Dendritic cell treated with granulocyte-macrophage colony-stimulating factor and Interleukin-4, amounts not matched to agents 40 ng/mL and 50 ng/mL, for 4 days (primary cell): ENCODE measurements around the gene PROM1.

Experiments
- H3K27ac Mint-ChIP-seq: one replicate; pipeline ENCODE4 v1.8.0; 2022; ENCODE audit warnings: mild to moderate bottlenecking, mixed read lengths
- H3K27me3 Mint-ChIP-seq: one replicate; pipeline ENCODE4 v1.8.0; 2022; ENCODE audit warnings: mild to moderate bottlenecking, mixed read lengths
- H3K36me3 Mint-ChIP-seq: one replicate; pipeline ENCODE4 v1.8.0; 2022; ENCODE audit warnings: low read depth, mixed read lengths
- H3K4me1 Mint-ChIP-seq: one replicate; pipeline ENCODE4 v1.8.0; 2022; ENCODE audit warnings: low read depth, mixed read lengths
- H3K4me3 Mint-ChIP-seq: one replicate; pipeline ENCODE4 v1.8.0; 2022; ENCODE audit warnings: mild to moderate bottlenecking, moderate library complexity, mixed read lengths
- H3K9me3 Mint-ChIP-seq: one replicate; pipeline ENCODE4 v1.8.0; 2022; ENCODE audit warnings: mixed read lengths
- intact Hi-C: fragments of 100-400 bp; cut with micrococcal nuclease; formaldehyde crosslinking; loops from one replicate; pipeline ENCODE4 v1.15.0; 2022

The PROM1 gene

GRCh38 chr4:16090096-16090705, 6.4 kb upstream of the PROM1 start:
- peaks cover 5% of the 10 kb centered on the region for H3K27me3 Mint-ChIP-seq
- intact Hi-C loops, result no loop called here
- H3K4me3 Mint-ChIP-seq, result no peak overlapping the region
- no peaks in the 10 kb centered on the region for H3K36me3 Mint-ChIP-seq
- H3K27ac Mint-ChIP-seq, result no peak overlapping the region
- H3K4me1 Mint-ChIP-seq, result no peaks in the 10 kb centered on the region
- H3K9me3 Mint-ChIP-seq, result peaks cover 3% of the 10 kb centered on the region

- Mint-ChIP-seq H3K4me1 (peaks cover 2% of the 10 kb centered on the region), H3K27me3 (peaks cover 16% of the 10 kb centered on the region)
- intact Hi-C loops, result no loop called here
Measured at GRCh38 chr4:16089156-16089555, 5.3 kb upstream of the PROM1 start.

GRCh38 chr4:16088601-16089000, 4.8 kb upstream of the PROM1 start:
- peaks cover 21% of the 10 kb centered on the region for H3K27me3 Mint-ChIP-seq
- H3K36me3 Mint-ChIP-seq, result no peaks in the 10 kb centered on the region
- intact Hi-C loops, result no loop called here
- H3K9me3 Mint-ChIP-seq, result peaks cover 10% of the 10 kb centered on the region
- peaks cover 8% of the 10 kb centered on the region for H3K4me1 Mint-ChIP-seq
- H3K27ac Mint-ChIP-seq, result no peak overlapping the region
- no peak overlapping the region for H3K4me3 Mint-ChIP-seq

More at GRCh38 chr4:16089156-16089555, 5.3 kb upstream of the PROM1 start:
- Mint-ChIP-seq H3K4me3 (no peak overlapping the region), H3K9me3 (peaks cover 10% of the 10 kb centered on the region), H3K36me3 (no peaks in the 10 kb centered on the region), H3K27ac (no peak overlapping the region)

GRCh38 chr4:16085822-16086221, 2.0 kb upstream of the PROM1 start:
- no peaks in the 10 kb centered on the region for H3K36me3 Mint-ChIP-seq
- H3K27me3 Mint-ChIP-seq, result peaks cover 47% of the 10 kb centered on the region
- no peak overlapping the region for H3K27ac Mint-ChIP-seq
- H3K4me3 Mint-ChIP-seq, result no peak overlapping the region
- peaks cover 28% of the 10 kb centered on the region for H3K4me1 Mint-ChIP-seq
- intact Hi-C loops, result no loop called here
- peaks cover 10% of the 10 kb centered on the region for H3K9me3 Mint-ChIP-seq

- no peak overlapping the region for H3K27ac Mint-ChIP-seq
- peaks cover 55% of the 10 kb centered on the region for H3K27me3 Mint-ChIP-seq
- no peaks in the 10 kb centered on the region for H3K36me3 Mint-ChIP-seq
- intact Hi-C loops, result no loop called here
- peaks cover 10% of the 10 kb centered on the region for H3K9me3 Mint-ChIP-seq
- peak overlapping the region; percentile 74 for H3K4me3 Mint-ChIP-seq
- H3K4me1 Mint-ChIP-seq, result peaks cover 36% of the 10 kb centered on the region
Measured at GRCh38 chr4:16082426-16083240, 1.2 kb downstream of the PROM1 start.

- intact Hi-C loops, result no loop called here
- Mint-ChIP-seq H3K4me3 (peak overlapping the region; percentile 74), H3K27ac (no peak overlapping the region), H3K9me3 (peaks cover 10% of the 10 kb centered on the region), H3K36me3 (no peaks in the 10 kb centered on the region), H3K4me1 (peaks cover 36% of the 10 kb centered on the region), H3K27me3 (peaks cover 55% of the 10 kb centered on the region)
Measured at GRCh38 chr4:16082041-16082425, 1.8 kb downstream of the PROM1 start.

GRCh38 chr4:16079046-16079445, 4.8 kb downstream of the PROM1 start:
- H3K27ac Mint-ChIP-seq, result peak overlapping the region; percentile 44
- H3K9me3 Mint-ChIP-seq, result no peaks in the 10 kb centered on the region
- peaks cover 38% of the 10 kb centered on the region for H3K27me3 Mint-ChIP-seq
- intact Hi-C loops, result no loop called here
- peaks cover 33% of the 10 kb centered on the region for H3K4me1 Mint-ChIP-seq
- H3K36me3 Mint-ChIP-seq, result no peaks in the 10 kb centered on the region
- no peak overlapping the region for H3K4me3 Mint-ChIP-seq

GRCh38 chr4:16078195-16078760, 5.5 kb downstream of the PROM1 start:
- Mint-ChIP-seq H3K27me3 (peaks cover 30% of the 10 kb centered on the region), H3K36me3 (no peaks in the 10 kb centered on the region), H3K27ac (peak overlapping the region; percentile 44), H3K9me3 (no peaks in the 10 kb centered on the region), H3K4me3 (no peak overlapping the region), H3K4me1 (peaks cover 25% of the 10 kb centered on the region)
- intact Hi-C loops, result no loop called here

- H3K4me1 Mint-ChIP-seq, result peaks cover 20% of the 10 kb centered on the region
- H3K4me3 Mint-ChIP-seq, result no peak overlapping the region
- H3K9me3 Mint-ChIP-seq, result no peaks in the 10 kb centered on the region
- H3K36me3 Mint-ChIP-seq, result no peaks in the 10 kb centered on the region
- peak overlapping the region; percentile 35 for H3K27ac Mint-ChIP-seq
- intact Hi-C loops, result no loop called here
- H3K27me3 Mint-ChIP-seq, result peaks cover 25% of the 10 kb centered on the region
Measured at GRCh38 chr4:16077786-16078185, 6.0 kb downstream of the PROM1 start.

- H3K27me3 Mint-ChIP-seq, result peaks cover 10% of the 10 kb centered on the region
- no peaks in the 10 kb centered on the region for H3K9me3 Mint-ChIP-seq
- no peaks in the 10 kb centered on the region for H3K36me3 Mint-ChIP-seq
- no peak overlapping the region for H3K4me3 Mint-ChIP-seq
- intact Hi-C loops, result no loop called here
- no peak overlapping the region for H3K27ac Mint-ChIP-seq
- H3K4me1 Mint-ChIP-seq, result peaks cover 12% of the 10 kb centered on the region
Measured at GRCh38 chr4:16075975-16076757, 7.7 kb downstream of the PROM1 start.

GRCh38 chr4:16075061-16075460, 8.8 kb downstream of the PROM1 start:
- H3K27me3 Mint-ChIP-seq, result peaks cover 4% of the 10 kb centered on the region
- H3K4me1 Mint-ChIP-seq, result peaks cover 22% of the 10 kb centered on the region
- H3K9me3 Mint-ChIP-seq, result no peaks in the 10 kb centered on the region
- no peak overlapping the region for H3K4me3 Mint-ChIP-seq
- intact Hi-C loops, result no loop called here
- no peak overlapping the region for H3K27ac Mint-ChIP-seq
- no peaks in the 10 kb centered on the region for H3K36me3 Mint-ChIP-seq

GRCh38 chr4:16072168-16072567, 11.7 kb downstream of the PROM1 start:
- H3K4me1 Mint-ChIP-seq, result peaks cover 15% of the 10 kb centered on the region
- H3K27me3 Mint-ChIP-seq, result no peaks in the 10 kb centered on the region
- intact Hi-C loops, result no loop called here
- H3K27ac Mint-ChIP-seq, result no peak overlapping the region
- H3K4me3 Mint-ChIP-seq, result no peak overlapping the region
- H3K36me3 Mint-ChIP-seq, result no peaks in the 10 kb centered on the region
- no peaks in the 10 kb centered on the region for H3K9me3 Mint-ChIP-seq

GRCh38 chr4:16070203-16070602, 13.6 kb downstream of the PROM1 start:
- Mint-ChIP-seq H3K4me3 (no peak overlapping the region), H3K9me3 (no peaks in the 10 kb centered on the region), H3K27me3 (no peaks in the 10 kb centered on the region), H3K4me1 (peaks cover 15% of the 10 kb centered on the region), H3K36me3 (no peaks in the 10 kb centered on the region), H3K27ac (no peak overlapping the region)
- intact Hi-C loops, result no loop called here

GRCh38 chr4:16067515-16067914, 16.3 kb downstream of the PROM1 start:
- Mint-ChIP-seq H3K36me3 (no peaks in the 10 kb centered on the region), H3K9me3 (peaks cover 7% of the 10 kb centered on the region), H3K4me3 (no peak overlapping the region), H3K27ac (no peak overlapping the region), H3K4me1 (peaks cover 15% of the 10 kb centered on the region), H3K27me3 (no peaks in the 10 kb centered on the region)
- intact Hi-C loops, result no loop called here
